Neuronal stem cell (in vitro differentiated cells): ENCODE measurements around the gene ZNF519.
"Not testable (repeated sequence)": the region's sequence is repeated elsewhere in the genome, so short reads cannot be mapped to it uniquely, and the experiment has no call there.

Experiments used
- DNase-seq: peaks from one replicate; pipeline ENCODE4 v3.0.0-alpha.2; 2013; ENCODE audit warnings: low spot score
- H2AFZ ChIP-seq: one replicate; pipeline ENCODE4 v1.6.1; 2013; ENCODE audit warnings: mild to moderate bottlenecking, low read length, inconsistent platforms
- H2AK5ac ChIP-seq: 2 replicates; pipeline ENCODE4 v1.6.1; 2013; ENCODE audit warnings: low read depth, mild to moderate bottlenecking, inconsistent platforms, low read length, moderate library complexity, mixed read lengths
- H2BK120ac ChIP-seq: 2 replicates; pipeline ENCODE4 v1.6.1; 2013; ENCODE audit warnings: low read depth, mild to moderate bottlenecking, inconsistent platforms, low read length, moderate library complexity, mixed read lengths
- H2BK12ac ChIP-seq: one replicate; pipeline ENCODE4 v1.6.1; 2013; ENCODE audit warnings: low read length, inconsistent platforms
- H2BK15ac ChIP-seq: 2 replicates; pipeline ENCODE4 v1.6.1; 2013; ENCODE audit warnings: mild to moderate bottlenecking, low read length, inconsistent platforms, mixed read lengths
- H2BK5ac ChIP-seq: one replicate; pipeline ENCODE4 v1.6.1; 2013; ENCODE audit warnings: inconsistent platforms, mild to moderate bottlenecking, low read length, moderate library complexity
- H3K14ac ChIP-seq: one replicate; pipeline ENCODE4 v1.6.1; 2013; ENCODE audit warnings: low read length, inconsistent platforms
- H3K18ac ChIP-seq: 2 replicates; pipeline ENCODE4 v1.6.1; 2013; ENCODE audit warnings: low read length, inconsistent platforms
- H3K23ac ChIP-seq: 2 replicates; pipeline ENCODE4 v1.6.1; 2013; ENCODE audit warnings: low read depth, mild to moderate bottlenecking, mixed read lengths, low read length, inconsistent platforms; ENCODE audit not compliant: poor library complexity
- H3K27ac ChIP-seq: replicated peaks from 3 replicates; pipeline ENCODE4 v1.5.1; 2013; ENCODE audit warnings: low read length, inconsistent platforms
- H3K27me3 ChIP-seq, 3 experiments: 2 replicates each; pipeline ENCODE4 v1.6.1; 2013; ENCODE audit warnings: low read length in 3 of 3, mild to moderate bottlenecking in 2 of 3, inconsistent platforms in 1 of 3, low read depth in 1 of 3, mixed read lengths in 1 of 3, moderate library complexity in 1 of 3; ENCODE audit not compliant: control insufficient read depth in 3 of 3, insufficient read depth in 3 of 3
- H3K36me3 ChIP-seq, 2 donors: replicated peaks in 1 of 2; 2 replicates each; pipeline ENCODE4 v1.6.1; 2013; ENCODE audit warnings: low read length in 2 of 2; ENCODE audit not compliant: control insufficient read depth in 2 of 2, insufficient read depth in 2 of 2
- H3K4ac ChIP-seq: 2 replicates; pipeline ENCODE4 v1.6.1; 2013; ENCODE audit warnings: inconsistent platforms, mild to moderate bottlenecking, low read length, moderate library complexity
- H3K4me1 ChIP-seq, 2 donors: 1 replicate in 1 of 2; 2 replicates in 1 of 2; pipeline ENCODE4 v1.6.1; 2013; ENCODE audit warnings: low read length in 2 of 2, low read depth in 1 of 2; ENCODE audit not compliant: control insufficient read depth in 2 of 2, insufficient read depth in 1 of 2
- H3K4me2 ChIP-seq: one replicate; pipeline ENCODE4 v1.6.1; 2013; ENCODE audit warnings: mild to moderate bottlenecking, low read length, inconsistent platforms; ENCODE audit not compliant: insufficient read depth, poor library complexity, severe bottlenecking
- H3K4me3 ChIP-seq, 2 donors: 2 replicates each; pipeline ENCODE4 v1.5.1; 2013; ENCODE audit warnings: low read length in 2 of 2, mild to moderate bottlenecking in 2 of 2, inconsistent platforms in 1 of 2, moderate library complexity in 1 of 2
- H3K79me1 ChIP-seq: one replicate; pipeline ENCODE4 v1.6.1; 2013; ENCODE audit warnings: low read depth, mild to moderate bottlenecking, inconsistent platforms, low read length, moderate library complexity
- H3K9ac ChIP-seq: one replicate; pipeline ENCODE4 v1.6.1; 2013; ENCODE audit warnings: mild to moderate bottlenecking, low read depth, low read length, inconsistent platforms; ENCODE audit not compliant: poor library complexity
- H3K9me3 ChIP-seq, 2 donors: replicated peaks in 1 of 2; 2 replicates each; pipeline versions ENCODE3 to v1.6.1; 2013; ENCODE audit warnings: low read length in 2 of 2, mild to moderate bottlenecking in 2 of 2, inconsistent platforms in 1 of 2, low read depth in 1 of 2, mixed read lengths in 1 of 2, moderate library complexity in 1 of 2; ENCODE audit not compliant: control insufficient read depth in 2 of 2, insufficient read depth in 1 of 2
- H4K8ac ChIP-seq: one replicate; pipeline ENCODE4 v1.6.1; 2013; ENCODE audit warnings: low read depth, mild to moderate bottlenecking, inconsistent platforms, low read length, moderate library complexity
- H4K91ac ChIP-seq: one replicate; pipeline ENCODE4 v1.6.1; 2013; ENCODE audit warnings: low read length, low read depth, mild to moderate bottlenecking, inconsistent platforms; ENCODE audit not compliant: poor library complexity
- WGBS, 2 donors: extraction: QIAGEN DNeasy Blood & Tissue Kit; methylation state at CpG; one replicate each; pipeline ENCODE4 v1.1.7; 2013; ENCODE audit warnings: missing lambda C conversion rate in 2 of 2, mixed read lengths in 1 of 2; ENCODE audit not compliant: insufficient read length in 2 of 2, insufficient replicate concordance in 1 of 2; ENCODE audit errors: extremely low coverage in 2 of 2; 5-methylcytosine and 5-hydroxymethylcytosine counted together

The ZNF519 gene

GRCh38 chr18:14145581-14146338, 13.5 kb upstream of the ZNF519 start:
- H3K4me3 ChIP-seq, H4K8ac ChIP-seq, H2BK15ac ChIP-seq, H3K9ac ChIP-seq, H2AFZ ChIP-seq, H4K91ac ChIP-seq, H3K23ac ChIP-seq, H3K27me3 ChIP-seq, H3K4me2 ChIP-seq, H3K9me3 ChIP-seq, H3K36me3 ChIP-seq, H2BK12ac ChIP-seq, H2AK5ac ChIP-seq, H3K18ac ChIP-seq, H3K14ac ChIP-seq, H3K79me1 ChIP-seq, H2BK5ac ChIP-seq, DNase-seq, H2BK120ac ChIP-seq, H3K4me1 ChIP-seq, H3K27ac ChIP-seq, H3K4ac ChIP-seq: not testable (repeated sequence)
- WGBS, 2 donors = no CpG with 5 or more reads among the region's 19 CpGs

- H3K18ac ChIP-seq, H2AFZ ChIP-seq, H3K4me2 ChIP-seq, H4K91ac ChIP-seq, H3K14ac ChIP-seq, H2BK5ac ChIP-seq, H3K4me1 ChIP-seq, H3K36me3 ChIP-seq, H2BK12ac ChIP-seq, H2BK15ac ChIP-seq, H3K79me1 ChIP-seq, H2AK5ac ChIP-seq, DNase-seq, H3K4ac ChIP-seq, H3K9ac ChIP-seq, H2BK120ac ChIP-seq, H3K4me3 ChIP-seq, H4K8ac ChIP-seq, H3K23ac ChIP-seq, H3K27me3 ChIP-seq, H3K9me3 ChIP-seq, H3K27ac ChIP-seq: not testable (repeated sequence)
- no CpG with 5 or more reads among the region's 6 CpGs for WGBS, 2 donors
Measured at GRCh38 chr18:14145021-14145420, 12.8 kb upstream of the ZNF519 start.

GRCh38 chr18:14144628-14144895, 12.3 kb upstream of the ZNF519 start:
- Histone ChIP-seq H3K9ac (peak overlapping the region; percentile 60), H3K4ac (no peak overlapping the region), H3K79me1 (peaks cover 3% of the 10 kb centered on the region), H3K14ac (no peak overlapping the region), H3K18ac (no peak overlapping the region), H2AFZ (peak overlapping the region; percentile 49), H2BK12ac (no peak overlapping the region), H3K4me1 (no peaks in the 10 kb centered on the region), H2BK5ac (no peak overlapping the region), H3K23ac (no peak overlapping the region), H3K27ac (no peak overlapping the region), H4K8ac (no peak overlapping the region), H3K9me3 (no peaks in the 10 kb centered on the region), H4K91ac (no peak overlapping the region), H2BK120ac (no peak overlapping the region), H3K4me2 (no peak overlapping the region), H3K36me3 (no peaks in the 10 kb centered on the region), H2BK15ac (no peak overlapping the region), H3K4me3 (no peak overlapping the region), H3K27me3 (no peaks in the 10 kb centered on the region), H2AK5ac (no peak overlapping the region)
- WGBS, 2 donors = no CpG with 5 or more reads among the region's 6 CpGs
- DNase-seq = no peak

GRCh38 chr18:14143871-14144627, 11.8 kb upstream of the ZNF519 start:
- not testable (repeated sequence) for H4K91ac ChIP-seq, H2BK5ac ChIP-seq, H4K8ac ChIP-seq, DNase-seq, H3K23ac ChIP-seq, H3K18ac ChIP-seq, H3K27me3 ChIP-seq, H3K4me3 ChIP-seq, H2BK120ac ChIP-seq, H3K4me1 ChIP-seq, H3K27ac ChIP-seq, H2BK12ac ChIP-seq, H3K14ac ChIP-seq, H2BK15ac ChIP-seq, H3K9ac ChIP-seq, H3K4me2 ChIP-seq, H3K4ac ChIP-seq, H3K9me3 ChIP-seq, H3K36me3 ChIP-seq, H2AK5ac ChIP-seq, H3K79me1 ChIP-seq
- peak overlapping the region; percentile 49 for H2AFZ ChIP-seq
- WGBS, 2 donors = no CpG with 5 or more reads among the region's 16 CpGs
